HepG2 (cell line): ENCODE measurements around the gene TNS1. TPM values are rescaled to one million over a fixed set of nuclear protein-coding genes. Genes with fewer than 3 reads are reported as not detected.

Experiments
- ARNT ChIP-seq: fragments of 450-650 bp; IDR thresholded peaks from 2 replicates; pipeline ENCODE4 v1.6.1; 2017
- CBFB ChIP-seq: sonication (generic); formaldehyde crosslinking; IDR thresholded peaks from 2 replicates; pipeline ENCODE4 v1.4.0; 2020; ENCODE audit warnings: missing genetic modification reagents
- CHCHD3 ChIP-seq: sonication (generic); formaldehyde crosslinking; IDR thresholded peaks from 2 replicates; pipeline ENCODE4 v1.8.0; 2022; ENCODE audit warnings: mild to moderate bottlenecking, missing genetic modification reagents, moderate library complexity
- KDM5A ChIP-seq: fragments of 200-600 bp; sonication (generic); IDR thresholded peaks from 2 replicates; pipeline ENCODE4 v1.7.0; 2018; ENCODE audit warnings: antibody characterized with exemption, mild to moderate bottlenecking, low read length, borderline replicate concordance
- NCOA1 ChIP-seq: sonication (generic); formaldehyde crosslinking; IDR thresholded peaks from 2 replicates; pipeline ENCODE4 v1.9.0; 2021; ENCODE audit warnings: missing genetic modification reagents
- STAT6 ChIP-seq: sonication (generic); formaldehyde crosslinking; IDR thresholded peaks from 2 replicates; pipeline ENCODE4 v1.4.0; 2020; ENCODE audit warnings: missing genetic modification reagents, mild to moderate bottlenecking, borderline replicate concordance
- TP53 ChIP-seq: sonication (generic); formaldehyde crosslinking; conservative IDR thresholded peaks from 2 replicates; pipeline ENCODE4 v1.4.0; 2020; ENCODE audit warnings: missing genetic modification reagents
- ZNF350 ChIP-seq: sonication (generic); formaldehyde crosslinking; IDR thresholded peaks from 2 replicates; pipeline ENCODE4 v1.4.0; 2020; ENCODE audit warnings: mild to moderate bottlenecking, low read depth, missing genetic modification reagents, borderline replicate concordance
- ZNF670 ChIP-seq: sonication (generic); formaldehyde crosslinking; IDR thresholded peaks from 2 replicates; pipeline ENCODE4 v1.8.0; 2022; ENCODE audit warnings: mild to moderate bottlenecking, missing genetic modification reagents, borderline replicate concordance
- ZNF816 ChIP-seq: sonication (generic); formaldehyde crosslinking; IDR thresholded peaks from 2 replicates; pipeline ENCODE4 v1.8.0; 2022; ENCODE audit warnings: missing genetic modification reagents, mild to moderate bottlenecking, borderline replicate concordance
- ZSCAN30 ChIP-seq: sonication (generic); formaldehyde crosslinking; IDR thresholded peaks from 2 replicates; pipeline ENCODE4 v1.5.0; 2020; ENCODE audit warnings: mild to moderate bottlenecking, missing genetic modification reagents
- polyA plus RNA-seq, 8 experiments: library from polyadenylated mRNA; depleted of rRNA in 3 of 8; stranded (reverse) in 7 of 8; unstranded in 1 of 8; fragments of >200 nt; fragmentation: Illumina TruSeq in 4 of 8; extraction: Trizol in 4 of 8; gene quantifications; 2 replicates each; pipeline versions ENCODE4 v1.2.1 to v1.2.3, GENCODE V29; 2011 to 2016; ENCODE audit warnings: low read depth in 4 of 8, missing spikeins in 1 of 8, mixed read lengths in 1 of 8; ENCODE audit not compliant: insufficient read depth in 1 of 8
- total RNA-seq, 5 experiments: library from RNA; depleted of rRNA; stranded (reverse); fragments of >200 nt; fragmentation: Illumina TruSeq; extraction: Trizol; gene quantifications; 2 replicates each; pipeline ENCODE4 v1.2.3, GENCODE V29; 2016; ENCODE audit warnings: low read depth in 1 of 5
- TF ChIP-seq, protein P1 (sequence below), 2 experiments: sonication (generic) in 1 of 2; formaldehyde crosslinking in 1 of 2; IDR thresholded peaks; 2 replicates each; pipeline versions ENCODE4 v1.6.1 to v1.9.0; 2014 to 2022; ENCODE audit warnings: antibody characterized with exemption in 1 of 2, borderline replicate concordance in 1 of 2, inconsistent platforms in 1 of 2, low read depth in 1 of 2, missing genetic modification reagents in 1 of 2
- TF ChIP-seq, protein P2 (sequence below): IDR thresholded peaks from 2 replicates; pipeline ENCODE4 v1.6.1; 2016; ENCODE audit warnings: low read depth, missing genetic modification reagents, missing compliant biosample characterization
- TF ChIP-seq, protein P3 (sequence below): sonication (generic); formaldehyde crosslinking; IDR thresholded peaks from 2 replicates; pipeline ENCODE4 v1.8.0; 2023; ENCODE audit warnings: mild to moderate bottlenecking, missing genetic modification reagents

The TNS1 gene
- total and polyA plus RNA-seq, 2 of the 13 experiments (the other 11 are each of a cell fraction or from before 2014, with no cell fraction given), result 1.9 to 118 TPM

GRCh38 chr2:217785544-217786045 is 217.2 kb downstream of the TNS1 start (continued):
- TF ChIP-seq, protein P1, sequence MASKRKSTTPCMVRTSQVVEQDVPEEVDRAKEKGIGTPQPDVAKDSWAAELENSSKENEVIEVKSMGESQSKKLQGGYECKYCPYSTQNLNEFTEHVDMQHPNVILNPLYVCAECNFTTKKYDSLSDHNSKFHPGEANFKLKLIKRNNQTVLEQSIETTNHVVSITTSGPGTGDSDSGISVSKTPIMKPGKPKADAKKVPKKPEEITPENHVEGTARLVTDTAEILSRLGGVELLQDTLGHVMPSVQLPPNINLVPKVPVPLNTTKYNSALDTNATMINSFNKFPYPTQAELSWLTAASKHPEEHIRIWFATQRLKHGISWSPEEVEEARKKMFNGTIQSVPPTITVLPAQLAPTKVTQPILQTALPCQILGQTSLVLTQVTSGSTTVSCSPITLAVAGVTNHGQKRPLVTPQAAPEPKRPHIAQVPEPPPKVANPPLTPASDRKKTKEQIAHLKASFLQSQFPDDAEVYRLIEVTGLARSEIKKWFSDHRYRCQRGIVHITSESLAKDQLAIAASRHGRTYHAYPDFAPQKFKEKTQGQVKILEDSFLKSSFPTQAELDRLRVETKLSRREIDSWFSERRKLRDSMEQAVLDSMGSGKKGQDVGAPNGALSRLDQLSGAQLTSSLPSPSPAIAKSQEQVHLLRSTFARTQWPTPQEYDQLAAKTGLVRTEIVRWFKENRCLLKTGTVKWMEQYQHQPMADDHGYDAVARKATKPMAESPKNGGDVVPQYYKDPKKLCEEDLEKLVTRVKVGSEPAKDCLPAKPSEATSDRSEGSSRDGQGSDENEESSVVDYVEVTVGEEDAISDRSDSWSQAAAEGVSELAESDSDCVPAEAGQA (IDR thresholded peaks at IDR 0.05; ENCODE audit: low read depth), result no peak
- TF ChIP-seq, protein P1 (CRISPR knock-in tag; IDR thresholded peaks at IDR 0.05; ENCODE audit: borderline replicate concordance), result no peak
- TF ChIP-seq ZNF670 (CRISPR knock-in tag), result no peak
- peak; percentile 53; the same call in 1 of the 2 replicates for TF ChIP-seq ZNF350 (CRISPR knock-in tag)
- TF ChIP-seq, protein P2, sequence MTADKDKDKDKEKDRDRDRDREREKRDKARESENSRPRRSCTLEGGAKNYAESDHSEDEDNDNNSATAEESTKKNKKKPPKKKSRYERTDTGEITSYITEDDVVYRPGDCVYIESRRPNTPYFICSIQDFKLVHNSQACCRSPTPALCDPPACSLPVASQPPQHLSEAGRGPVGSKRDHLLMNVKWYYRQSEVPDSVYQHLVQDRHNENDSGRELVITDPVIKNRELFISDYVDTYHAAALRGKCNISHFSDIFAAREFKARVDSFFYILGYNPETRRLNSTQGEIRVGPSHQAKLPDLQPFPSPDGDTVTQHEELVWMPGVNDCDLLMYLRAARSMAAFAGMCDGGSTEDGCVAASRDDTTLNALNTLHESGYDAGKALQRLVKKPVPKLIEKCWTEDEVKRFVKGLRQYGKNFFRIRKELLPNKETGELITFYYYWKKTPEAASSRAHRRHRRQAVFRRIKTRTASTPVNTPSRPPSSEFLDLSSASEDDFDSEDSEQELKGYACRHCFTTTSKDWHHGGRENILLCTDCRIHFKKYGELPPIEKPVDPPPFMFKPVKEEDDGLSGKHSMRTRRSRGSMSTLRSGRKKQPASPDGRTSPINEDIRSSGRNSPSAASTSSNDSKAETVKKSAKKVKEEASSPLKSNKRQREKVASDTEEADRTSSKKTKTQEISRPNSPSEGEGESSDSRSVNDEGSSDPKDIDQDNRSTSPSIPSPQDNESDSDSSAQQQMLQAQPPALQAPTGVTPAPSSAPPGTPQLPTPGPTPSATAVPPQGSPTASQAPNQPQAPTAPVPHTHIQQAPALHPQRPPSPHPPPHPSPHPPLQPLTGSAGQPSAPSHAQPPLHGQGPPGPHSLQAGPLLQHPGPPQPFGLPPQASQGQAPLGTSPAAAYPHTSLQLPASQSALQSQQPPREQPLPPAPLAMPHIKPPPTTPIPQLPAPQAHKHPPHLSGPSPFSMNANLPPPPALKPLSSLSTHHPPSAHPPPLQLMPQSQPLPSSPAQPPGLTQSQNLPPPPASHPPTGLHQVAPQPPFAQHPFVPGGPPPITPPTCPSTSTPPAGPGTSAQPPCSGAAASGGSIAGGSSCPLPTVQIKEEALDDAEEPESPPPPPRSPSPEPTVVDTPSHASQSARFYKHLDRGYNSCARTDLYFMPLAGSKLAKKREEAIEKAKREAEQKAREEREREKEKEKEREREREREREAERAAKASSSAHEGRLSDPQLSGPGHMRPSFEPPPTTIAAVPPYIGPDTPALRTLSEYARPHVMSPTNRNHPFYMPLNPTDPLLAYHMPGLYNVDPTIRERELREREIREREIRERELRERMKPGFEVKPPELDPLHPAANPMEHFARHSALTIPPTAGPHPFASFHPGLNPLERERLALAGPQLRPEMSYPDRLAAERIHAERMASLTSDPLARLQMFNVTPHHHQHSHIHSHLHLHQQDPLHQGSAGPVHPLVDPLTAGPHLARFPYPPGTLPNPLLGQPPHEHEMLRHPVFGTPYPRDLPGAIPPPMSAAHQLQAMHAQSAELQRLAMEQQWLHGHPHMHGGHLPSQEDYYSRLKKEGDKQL (CRISPR knock-in tag), result no peak
- TF ChIP-seq TP53 (CRISPR knock-in tag), result no peak
- TF ChIP-seq NCOA1 (CRISPR knock-in tag), result no peak
- no peak for TF ChIP-seq CHCHD3
- TF ChIP-seq ARNT, result no peak
- no peak for TF ChIP-seq KDM5A
- TF ChIP-seq ZNF816, result no peak
- no peak for TF ChIP-seq ZSCAN30 (CRISPR knock-in tag)
- TF ChIP-seq STAT6 (CRISPR knock-in tag), result no peak
- TF ChIP-seq, protein P3, sequence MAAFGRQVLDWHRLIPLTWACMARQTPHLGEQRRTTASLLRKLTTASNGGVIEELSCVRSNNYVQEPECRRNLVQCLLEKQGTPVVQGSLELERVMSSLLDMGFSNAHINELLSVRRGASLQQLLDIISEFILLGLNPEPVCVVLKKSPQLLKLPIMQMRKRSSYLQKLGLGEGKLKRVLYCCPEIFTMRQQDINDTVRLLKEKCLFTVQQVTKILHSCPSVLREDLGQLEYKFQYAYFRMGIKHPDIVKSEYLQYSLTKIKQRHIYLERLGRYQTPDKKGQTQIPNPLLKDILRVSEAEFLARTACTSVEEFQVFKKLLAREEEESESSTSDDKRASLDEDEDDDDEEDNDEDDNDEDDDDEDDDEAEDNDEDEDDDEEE, result no peak
- TF ChIP-seq CBFB (CRISPR knock-in tag), result 0 out of 2 replicates have a peak, but pooled peaks have one; percentile 36
